IgD-negative memory B cell (primary cell): ENCODE results near the gene CATSPER4. TPM values are rescaled to one million over a fixed set of nuclear protein-coding genes. Genes with fewer than 3 reads are reported as not detected.

ENCODE experiments used
- H3K27ac Mint-ChIP-seq, 3 donors: one replicate each; pipeline ENCODE4 v1.8.0; 2020 to 2022; ENCODE audit warnings: mild to moderate bottlenecking in 3 of 3, mixed read lengths in 3 of 3, moderate library complexity in 1 of 3
- H3K27me3 Mint-ChIP-seq: one replicate; pipeline ENCODE4 v1.8.0; 2021; ENCODE audit warnings: mixed read lengths
- H3K36me3 Mint-ChIP-seq: one replicate; pipeline ENCODE4 v1.8.0; 2020; ENCODE audit warnings: mild to moderate bottlenecking, mixed read lengths
- H3K4me1 Mint-ChIP-seq, 3 donors: one replicate each; pipeline ENCODE4 v1.8.0; 2020 to 2022; ENCODE audit warnings: mixed read lengths in 3 of 3, mild to moderate bottlenecking in 1 of 3
- H3K4me3 Mint-ChIP-seq, 4 donors: one replicate each; pipeline ENCODE4 v1.8.0; 2020 to 2022; ENCODE audit warnings: mild to moderate bottlenecking in 4 of 4, mixed read lengths in 4 of 4, moderate library complexity in 3 of 4
- H3K9me3 Mint-ChIP-seq, 3 donors: one replicate each; pipeline ENCODE4 v1.8.0; 2020 to 2021; ENCODE audit warnings: mixed read lengths in 3 of 3, mild to moderate bottlenecking in 1 of 3
- polyA plus RNA-seq: library from polyadenylated mRNA; unstranded; fragments of 300-500 nt; fragmentation: Illumina TruSeq; gene quantifications from one replicate; pipeline ENCODE4 v1.2.3, GENCODE V29; 2021

Gene CATSPER4
- polyA plus RNA-seq, 1 donor from 2014 or later = not detected

DNA sequence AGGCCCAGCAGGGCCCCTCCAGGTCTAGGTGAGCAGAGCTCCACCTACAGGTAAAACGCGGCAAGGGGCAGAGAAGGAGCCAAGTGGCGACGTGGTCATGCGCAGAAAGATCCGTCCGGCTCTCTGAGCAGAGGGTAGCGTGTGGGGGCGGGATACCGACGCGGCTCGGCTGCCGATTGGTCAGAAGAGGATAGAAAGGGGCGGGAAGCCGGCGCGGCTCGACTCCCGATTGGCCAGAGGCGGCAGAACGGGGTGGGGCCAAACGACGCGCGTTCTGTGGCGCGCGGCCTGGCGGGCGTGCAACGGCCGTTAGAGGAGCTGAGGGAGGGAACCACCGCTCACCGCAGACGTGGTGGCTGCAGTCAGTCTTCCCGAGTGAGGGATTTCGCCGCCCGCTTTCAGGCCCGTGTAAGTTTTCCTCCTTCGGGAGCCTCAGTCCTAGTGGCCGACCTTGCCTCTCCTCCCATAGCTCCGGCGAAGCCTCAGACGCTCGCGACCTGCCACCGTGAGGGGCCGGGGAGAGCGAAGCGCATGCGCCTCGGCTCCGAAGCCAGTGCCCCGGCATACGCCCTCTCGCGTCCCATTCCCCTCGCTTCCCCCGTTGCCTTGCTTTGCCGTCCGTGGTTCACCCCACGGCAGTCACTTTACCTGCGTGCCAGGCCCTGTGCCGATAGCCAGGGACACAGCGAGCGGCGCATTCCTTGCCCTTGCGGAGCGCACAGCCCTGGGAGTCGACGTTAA, 43.7 kb downstream of the CATSPER4 start, which contains the start of gene CEP85:
TSS of gene CEP85 (plus strand) at position 298 of the 741 bp plus-strand sequence. CDS start 5,584 bp downstream, outside the sequence.
- Mint-ChIP-seq H3K27ac (peak within 1 kb of the TSS; percentile 90 to 99 (median 97)), H3K4me1 (peaks cover 19 to 23% (median 23%) of the 10 kb centered on the region in 3 donors), H3K9me3 (no peaks in the 10 kb centered on the region), H3K36me3 (no peaks in the 10 kb centered on the region), H3K27me3 (no peaks in the 10 kb centered on the region), H3K4me3 (peak within 1 kb of the TSS; percentile 98 to 100 (median 98))

GRCh38 chr1:26234644-26235370, 44.4 kb downstream of the CATSPER4 start:
- Mint-ChIP-seq H3K27me3 (no peaks in the 10 kb centered on the region), H3K4me1 (peaks cover 19 to 23% (median 23%) of the 10 kb centered on the region in 3 donors), H3K4me3 (peak overlapping the region; percentile 98 to 100 (median 98)), H3K9me3 (no peaks in the 10 kb centered on the region), H3K36me3 (no peaks in the 10 kb centered on the region), H3K27ac (peak overlapping the region; percentile 90 to 99 (median 97))

DNA sequence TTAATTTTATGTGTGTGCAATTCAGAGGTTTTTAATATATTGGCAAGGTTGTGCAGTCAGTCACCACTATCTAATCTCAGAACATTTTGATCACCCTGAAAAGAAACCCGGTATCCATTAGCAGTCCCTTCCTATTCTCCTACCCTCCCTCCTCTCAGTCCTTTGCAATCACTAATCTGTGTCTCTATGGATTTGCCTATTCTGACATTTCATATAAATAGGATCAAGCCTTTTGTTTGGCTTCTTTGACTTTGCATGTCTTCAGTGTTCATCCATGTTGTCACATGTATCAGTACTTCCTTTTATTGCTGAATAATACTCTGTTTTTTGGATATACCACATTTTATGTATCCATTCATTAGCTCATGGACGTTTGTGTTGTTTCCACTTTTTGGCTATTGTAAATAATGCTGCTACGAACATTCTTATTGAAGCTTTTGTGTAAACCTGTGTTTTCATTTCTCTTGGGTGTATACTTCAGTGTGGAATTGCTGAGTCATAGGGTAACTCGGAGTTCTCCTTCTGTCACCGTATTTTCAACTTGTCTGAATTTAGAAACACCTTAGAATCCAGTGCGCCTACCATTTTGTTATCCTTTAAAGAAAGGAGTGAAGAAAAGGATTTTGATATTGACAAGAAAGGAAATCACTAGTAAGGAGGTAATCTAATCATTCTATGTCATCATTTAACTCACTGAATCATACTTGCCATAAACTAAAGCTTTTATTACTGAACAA, 47.0 kb downstream of the CATSPER4 start:
- peaks cover 19 to 23% (median 23%) of the 10 kb centered on the region in 3 donors for H3K4me1 Mint-ChIP-seq
- H3K27me3 Mint-ChIP-seq = no peaks in the 10 kb centered on the region
- H3K9me3 Mint-ChIP-seq = no peaks in the 10 kb centered on the region
- H3K36me3 Mint-ChIP-seq = no peaks in the 10 kb centered on the region
- peak overlapping the region in 1 of 3 donors; percentile 78 for H3K27ac Mint-ChIP-seq
- peak overlapping the region in 2 of 4 donors; percentile 43 to 85 for H3K4me3 Mint-ChIP-seq

GRCh38 chr1:26239936-26240335, 49.5 kb downstream of the CATSPER4 start:
- Mint-ChIP-seq H3K9me3 (no peaks in the 10 kb centered on the region), H3K36me3 (no peaks in the 10 kb centered on the region), H3K4me1 (peaks cover 12 to 20% (median 19%) of the 10 kb centered on the region in 3 donors), H3K27me3 (no peaks in the 10 kb centered on the region), H3K27ac (no peak overlapping the region), H3K4me3 (no peak overlapping the region)

Other genes with a start within 250 kb of the CATSPER4 start
- 8.6 TPM for gene PAFAH2, start 192.5 kb upstream of the CATSPER4 start, polyA plus RNA-seq
- gene EXTL1, start 168.8 kb upstream of the CATSPER4 start, polyA plus RNA-seq = not detected
- not detected for gene SLC30A2, start 144.5 kb upstream of the CATSPER4 start, polyA plus RNA-seq
- gene TRIM63, start 123.0 kb upstream of the CATSPER4 start, polyA plus RNA-seq = not detected
- gene PDIK1L, start 78.8 kb upstream of the CATSPER4 start, polyA plus RNA-seq = 3.7 TPM
- gene FAM110D, start 31.5 kb upstream of the CATSPER4 start, polyA plus RNA-seq = not detected
- not detected for gene C1orf232, start 21.6 kb upstream of the CATSPER4 start, polyA plus RNA-seq
- gene ZNF593, start 20.7 kb upstream of the CATSPER4 start, polyA plus RNA-seq = 43.7 TPM
- 0.61 TPM for gene ZNF593OS, start 18.8 kb upstream of the CATSPER4 start, polyA plus RNA-seq
- gene CNKSR1, start 13.1 kb upstream of the CATSPER4 start, polyA plus RNA-seq = 2.2 TPM
- gene CEP85, start 43.6 kb downstream of the CATSPER4 start, polyA plus RNA-seq = 6.6 TPM
- gene SH3BGRL3, start 89.5 kb downstream of the CATSPER4 start, polyA plus RNA-seq = 1,152 TPM
- 11.2 TPM for gene UBXN11, start 116.0 kb downstream of the CATSPER4 start, polyA plus RNA-seq
- 10,525 TPM for gene CD52, start 127.4 kb downstream of the CATSPER4 start, polyA plus RNA-seq
- 3.1 TPM for gene CRYBG2, start 163.5 kb downstream of the CATSPER4 start, polyA plus RNA-seq
- 8.8 TPM for gene ZNF683, start 182.1 kb downstream of the CATSPER4 start, polyA plus RNA-seq
- not detected for gene LIN28A, start 220.2 kb downstream of the CATSPER4 start, polyA plus RNA-seq
- gene DHDDS, start 241.7 kb downstream of the CATSPER4 start, polyA plus RNA-seq = 23.7 TPM